ENCODE data around the gene DDX5.

The DDX5 gene

GRCh38 chr17:64506201-64506575 is at the start of gene DDX5:
TSS of gene DDX5 (minus strand) at chr17:64506289. CDS start at chr17:64506119, 170 bp downstream.
- DNase-seq, result peak; percentile 97

GRCh38 chr17:64555281-64555680 is 49.2 kb upstream of the DDX5 start:
- no peak for DNase-seq

DNA sequence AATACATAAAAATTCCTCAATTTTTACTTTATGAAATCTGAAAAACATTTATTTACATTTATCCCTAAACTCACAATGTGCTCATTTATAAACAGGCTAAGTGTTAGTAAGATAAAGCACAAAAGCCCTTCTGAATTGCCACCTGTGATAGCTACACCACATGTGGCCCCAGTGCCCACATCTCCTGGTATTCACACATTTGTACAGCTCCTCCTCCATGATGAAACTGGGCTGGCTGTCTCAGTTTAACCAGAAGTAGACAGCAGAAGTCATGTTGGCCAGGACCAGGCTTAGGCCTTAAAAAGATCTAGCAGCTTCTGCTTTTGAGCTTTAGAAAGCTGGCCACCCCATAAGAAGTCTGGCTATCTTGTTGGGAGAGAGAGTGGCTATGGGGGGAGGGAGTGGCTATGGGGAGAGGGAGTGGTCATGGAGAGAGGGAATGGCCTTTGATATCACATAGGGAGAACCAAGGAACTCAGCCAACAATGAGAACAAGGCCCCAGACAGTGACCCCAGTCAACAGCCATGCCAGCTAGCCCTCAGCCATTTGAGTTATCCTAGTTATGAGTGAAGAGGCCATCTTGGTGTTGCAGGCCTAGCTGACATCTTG is 48.0 kb upstream of the DDX5 start:
- DNase-seq, result no peak

DNA sequence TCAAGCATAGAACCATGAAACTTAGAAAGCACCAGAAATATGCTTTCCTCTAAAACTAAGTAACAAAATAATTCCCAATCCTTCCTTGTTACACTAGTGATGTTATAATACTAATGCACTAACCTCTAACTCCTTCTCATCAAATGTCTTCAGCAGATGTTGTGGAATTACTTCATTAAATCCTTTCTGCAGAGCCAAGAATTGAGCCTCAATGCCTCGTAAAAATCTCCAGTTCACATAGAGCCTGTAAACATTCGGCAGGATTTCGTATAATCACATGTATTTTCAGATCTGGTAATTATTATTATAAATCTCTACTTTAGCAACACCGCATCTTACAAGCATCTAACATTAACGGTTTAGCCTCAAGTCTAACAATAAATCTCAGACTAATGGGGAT is 45.4 kb upstream of the DDX5 start:
- no peak for DNase-seq

DNA sequence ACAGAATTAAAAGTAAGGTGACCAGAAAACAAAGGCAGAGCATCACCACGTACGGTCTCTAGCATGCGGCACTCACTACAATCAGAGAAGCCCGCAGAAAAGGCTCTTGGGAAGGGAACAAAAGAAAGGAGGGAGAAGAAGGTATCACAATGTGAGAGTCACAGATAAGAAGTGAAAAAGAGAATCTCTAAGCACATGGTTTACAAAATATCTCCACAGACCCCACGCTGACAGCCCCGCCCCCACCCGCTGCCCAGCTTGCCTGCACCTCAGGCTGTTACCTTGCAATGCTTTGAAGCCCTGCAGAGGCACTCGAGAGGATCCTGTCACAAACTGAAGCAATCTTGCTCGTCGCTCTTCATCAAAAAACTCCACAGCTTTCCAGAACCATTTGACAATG is 41.2 kb upstream of the DDX5 start:
- DNase-seq, result no peak

DNA sequence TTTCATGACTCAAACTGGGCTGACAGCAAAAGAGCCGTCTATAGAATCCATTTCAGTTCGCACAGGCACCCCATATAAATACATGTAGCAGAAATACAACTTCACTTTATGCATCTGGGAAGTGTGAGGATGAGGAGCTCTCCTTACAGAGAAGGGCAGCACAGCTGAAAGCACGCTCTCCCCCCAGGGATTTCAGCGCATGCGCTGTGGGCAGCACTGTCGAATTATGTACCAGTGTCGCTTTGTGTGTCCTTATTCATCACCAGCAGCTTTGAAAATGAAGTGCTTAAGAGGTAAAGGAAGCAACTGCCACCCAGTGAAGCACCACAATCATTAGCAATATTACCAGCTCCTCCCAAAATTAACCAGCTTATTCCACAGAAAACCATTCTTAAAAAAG is 40.6 kb upstream of the DDX5 start:
- DNase-seq, result no peak

- no peak for DNase-seq
Measured at GRCh38 chr17:64544742-64545141, 38.7 kb upstream of the DDX5 start.

DNA sequence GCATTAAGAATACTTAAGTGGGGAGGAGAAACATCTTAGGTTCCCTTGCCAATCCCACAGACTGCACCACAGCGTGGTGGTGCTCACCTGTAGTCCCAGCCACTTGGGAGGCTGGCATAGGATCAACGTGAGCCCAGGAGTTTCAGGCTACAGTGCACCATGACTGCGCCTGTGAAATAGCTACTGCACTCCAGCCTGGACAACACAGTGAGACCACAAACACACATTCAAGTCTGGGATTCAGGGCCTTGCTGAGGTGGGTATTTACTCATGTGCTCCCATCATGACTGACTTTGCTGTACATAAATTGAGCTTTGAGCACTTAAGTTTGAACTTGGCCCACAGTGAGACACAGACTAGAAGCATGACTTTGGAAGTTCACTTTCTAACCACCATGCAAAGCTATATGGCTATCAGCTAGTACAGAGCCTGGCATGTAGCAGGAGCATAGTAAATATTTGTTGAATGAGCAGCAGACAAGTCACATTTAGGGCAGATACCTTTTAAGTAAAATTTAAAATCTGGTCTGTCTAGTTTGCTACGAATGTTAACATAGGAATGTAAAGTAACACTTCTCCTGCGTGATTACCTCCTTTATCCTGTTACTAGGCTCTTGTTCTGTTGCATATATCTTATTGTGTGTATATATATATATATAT is 34.2 kb upstream of the DDX5 start:
- DNase-seq, result no peak

- DNase-seq, result no peak
Measured at GRCh38 chr17:64538508-64539130, 32.5 kb upstream of the DDX5 start.

DNA sequence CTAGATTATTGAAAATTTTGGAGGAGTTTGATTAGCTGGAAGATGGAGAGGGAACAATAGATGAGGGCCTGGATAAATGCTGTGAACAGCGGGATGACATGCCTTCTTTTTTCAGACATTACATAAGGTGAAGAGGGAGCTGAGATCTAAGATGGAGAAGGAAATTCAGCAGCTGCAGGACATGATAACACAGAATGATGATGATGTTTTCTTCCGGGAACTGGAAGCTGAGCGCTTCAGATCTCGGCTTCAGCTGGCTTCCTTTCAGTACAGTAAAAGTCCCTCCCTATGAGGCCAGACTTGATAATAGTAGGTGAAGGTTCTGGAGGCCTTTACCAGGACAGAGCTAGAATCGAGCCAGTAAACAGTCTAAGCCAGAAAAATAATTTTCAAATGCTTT is 31.4 kb upstream of the DDX5 start:
- DNase-seq, result no peak

DNA sequence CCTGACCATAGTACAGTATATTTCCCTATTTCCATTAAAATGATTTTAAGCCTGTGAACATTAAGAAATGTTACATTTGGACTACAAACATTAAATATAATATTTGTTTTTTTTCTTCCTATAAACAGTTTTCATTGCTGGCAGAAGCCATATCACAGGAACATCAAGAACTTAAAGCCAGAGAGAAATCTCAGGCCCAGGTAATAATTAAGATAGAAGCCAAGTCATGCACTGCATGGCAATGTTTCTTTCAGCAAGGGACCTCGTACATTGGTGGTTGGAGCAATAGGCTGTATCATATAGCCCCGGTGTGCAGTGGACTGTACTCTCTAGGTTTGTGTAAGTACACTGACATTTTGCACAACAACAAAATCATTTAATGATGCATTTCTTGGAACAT is 30.8 kb upstream of the DDX5 start:
- DNase-seq, result no peak

GRCh38 chr17:64535357-64535756 is 29.3 kb upstream of the DDX5 start:
- no peak for DNase-seq

DNA sequence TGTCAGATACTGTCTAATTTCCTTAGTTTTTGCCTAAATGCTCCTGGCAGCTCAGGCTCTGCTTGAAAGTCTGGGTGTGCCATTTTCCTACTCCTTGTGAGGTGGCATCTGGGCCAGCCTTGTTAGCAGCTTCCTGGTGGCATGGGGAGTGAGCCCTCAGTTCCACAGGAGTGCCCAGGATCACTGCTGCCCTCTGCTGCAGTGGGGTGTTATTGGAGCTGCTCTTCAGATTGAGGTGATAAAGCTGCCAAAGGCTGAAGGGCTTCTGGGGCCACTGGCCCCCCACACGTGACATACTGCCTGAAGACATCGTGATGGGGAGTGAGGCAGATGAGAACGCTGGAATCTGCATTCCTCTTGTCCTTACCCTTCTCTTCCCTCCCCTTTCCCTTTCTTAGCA is 28.1 kb upstream of the DDX5 start:
- no peak for DNase-seq

- no peak for DNase-seq
Measured at GRCh38 chr17:64533784-64534183, 27.7 kb upstream of the DDX5 start.

DNA sequence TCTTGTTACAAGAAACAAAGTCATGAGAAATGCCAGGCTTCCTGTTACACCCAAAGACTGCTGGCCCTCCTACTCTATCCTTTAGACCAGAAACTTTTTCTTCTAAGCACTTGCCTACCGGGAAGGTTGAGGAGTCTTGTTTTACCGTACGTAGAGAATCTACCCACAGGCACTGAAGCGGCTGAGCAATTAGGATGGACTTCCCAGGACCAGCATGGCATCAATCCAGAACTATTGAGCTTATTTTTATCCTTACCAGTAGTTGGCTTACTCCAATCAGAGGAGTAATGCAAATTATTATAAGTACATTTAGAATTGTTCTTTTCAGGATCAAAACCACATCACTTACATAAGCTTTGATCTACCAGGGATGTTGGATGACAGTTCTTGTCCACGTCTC is 26.3 kb upstream of the DDX5 start:
- no peak for DNase-seq

- no peak for DNase-seq
Measured at GRCh38 chr17:64531955-64532371, 25.9 kb upstream of the DDX5 start.

DNA sequence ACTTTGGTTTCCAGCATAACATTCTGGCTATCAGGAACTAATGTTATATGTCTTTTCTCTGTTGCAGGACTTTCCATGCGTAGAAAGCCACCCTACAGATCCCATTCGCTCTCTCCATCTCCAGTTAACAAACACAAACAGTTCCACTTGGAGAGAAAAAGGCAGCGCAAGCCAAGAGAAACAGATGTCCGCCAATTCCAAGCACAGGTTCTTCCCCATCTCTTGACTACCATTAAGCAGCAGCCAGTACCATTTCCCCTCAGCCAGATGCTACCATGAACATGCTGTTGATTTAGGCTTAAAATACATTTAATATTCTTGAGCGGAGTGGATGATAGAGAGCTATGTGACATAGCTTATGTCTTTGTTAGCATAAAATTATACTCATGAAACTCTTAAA is 23.1 kb upstream of the DDX5 start:
- DNase-seq, result no peak

- DNase-seq, result no peak
Measured at GRCh38 chr17:64527914-64528313, 21.8 kb upstream of the DDX5 start.

DNA sequence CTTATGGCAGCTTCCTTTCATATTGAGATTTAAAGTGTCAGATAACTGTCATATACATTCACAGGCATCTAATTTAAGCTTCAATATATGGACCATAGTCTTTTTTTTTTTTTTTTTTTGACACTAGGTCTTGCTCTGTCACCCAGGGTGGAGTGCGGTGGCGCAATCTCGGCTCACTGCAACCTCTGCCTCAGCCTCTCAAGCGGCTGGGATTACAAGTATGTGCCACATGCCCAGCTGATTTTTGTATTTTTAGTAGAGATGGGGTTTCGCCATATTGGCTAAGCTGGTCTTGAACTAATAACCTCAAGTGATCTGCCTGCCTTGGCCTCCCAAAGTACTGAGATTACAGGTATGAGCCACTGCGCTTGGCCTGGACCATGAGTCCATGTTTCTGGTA is 14.3 kb upstream of the DDX5 start:
- no peak for DNase-seq

DNA sequence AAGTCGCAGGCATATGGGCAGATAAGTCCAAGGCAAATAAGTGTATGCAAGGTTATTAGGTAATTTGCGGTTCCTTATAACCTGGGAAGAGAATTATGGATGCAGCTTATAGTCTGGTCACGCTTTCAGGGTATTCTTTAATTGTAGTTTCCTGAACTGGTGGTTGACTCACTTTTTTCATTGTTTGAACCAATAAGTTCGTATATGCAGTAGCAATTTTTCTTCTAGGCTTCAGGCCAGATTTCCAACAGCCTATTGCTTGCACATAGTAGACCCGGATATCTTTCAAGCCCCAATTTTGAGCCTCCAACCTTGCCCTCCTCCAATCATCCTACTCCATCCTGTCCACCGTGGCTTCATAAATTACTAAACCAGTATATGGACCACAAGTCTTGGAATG is 13.5 kb upstream of the DDX5 start:
- DNase-seq, result no peak

- DNase-seq, result no peak
Measured at GRCh38 chr17:64515829-64516228, 9.7 kb upstream of the DDX5 start.

DNA sequence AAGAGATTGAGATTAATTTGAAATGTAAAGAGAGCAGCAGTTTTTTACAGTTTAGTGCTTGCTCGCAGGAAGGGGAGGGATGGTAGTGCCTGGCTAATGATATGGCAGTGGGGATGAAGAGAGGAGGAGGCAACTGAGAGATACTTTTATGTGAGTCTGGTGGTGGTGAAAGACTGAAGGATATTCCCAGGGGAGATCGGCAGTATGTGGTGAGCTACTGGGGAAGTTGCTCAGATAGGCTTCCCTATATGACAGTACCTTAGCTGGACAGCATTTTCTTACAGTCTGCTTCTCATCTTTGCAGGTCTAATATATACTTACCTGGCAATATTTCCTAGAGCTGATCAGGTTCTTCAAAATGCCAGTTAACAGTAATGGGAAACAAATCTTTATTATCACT is 9.3 kb upstream of the DDX5 start:
- no peak for DNase-seq

DNA sequence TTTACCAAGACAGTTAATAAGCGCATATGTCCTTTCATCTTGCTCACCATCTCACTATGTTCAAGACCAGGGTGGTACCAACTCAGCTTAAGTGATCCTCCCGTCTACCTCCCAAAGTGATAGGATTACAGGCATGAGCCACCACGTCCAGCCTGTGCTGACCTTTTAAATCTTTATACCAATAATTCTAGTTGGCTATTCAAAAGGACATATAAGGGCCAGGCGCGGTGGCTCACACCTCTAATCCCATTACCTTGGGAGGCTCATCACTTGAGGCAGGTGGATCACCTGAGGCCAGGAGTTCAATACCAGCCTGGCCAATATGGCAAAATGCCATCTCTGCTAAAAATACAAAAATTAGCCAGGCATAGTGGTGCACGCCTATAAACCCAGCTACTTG is 3.1 kb upstream of the DDX5 start:
- no peak for DNase-seq

GRCh38 chr17:64508683-64509082 is 2.6 kb upstream of the DDX5 start:
- no peak for DNase-seq

DNA sequence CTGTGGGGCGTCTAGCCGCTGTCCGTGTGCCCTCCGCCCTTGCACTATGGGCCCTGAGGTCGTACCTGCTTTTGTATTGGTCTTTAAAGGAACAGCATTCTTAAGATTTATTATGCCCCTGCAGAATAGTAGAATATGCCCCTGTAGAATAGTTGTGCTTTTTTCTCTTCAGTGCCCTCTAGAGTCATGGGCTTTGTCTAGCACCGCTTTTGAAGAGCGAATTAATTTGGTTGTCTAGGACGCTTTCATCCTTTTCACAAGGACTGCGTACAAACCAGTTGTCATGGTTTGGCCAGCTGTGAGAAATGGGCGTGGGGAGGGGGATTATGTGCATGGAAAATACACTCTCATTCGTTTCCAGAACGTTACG is 1.3 kb upstream of the DDX5 start:
- no peak for DNase-seq
